GM12865 (cell line): Measurements from ENCODE around the gene COL12A1.

ENCODE experiments used
- DNase-seq: peaks from one replicate; pipeline ENCODE4 v3.0.0; 2010; ENCODE audit warnings: low read depth
- H3K4me3 ChIP-seq: 2 replicates; pipeline ENCODE4 v1.5.1; 2011; ENCODE audit warnings: mild to moderate bottlenecking, low read depth, low read length, control low read depth
- TF ChIP-seq, protein P1 (sequence below): IDR thresholded peaks from 2 replicates; pipeline ENCODE4 v1.5.1; 2011; ENCODE audit warnings: low read length, control low read depth, low read depth, inconsistent platforms; ENCODE audit not compliant: insufficient read depth; ENCODE audit errors: missing control alignments

Gene COL12A1

DNA sequence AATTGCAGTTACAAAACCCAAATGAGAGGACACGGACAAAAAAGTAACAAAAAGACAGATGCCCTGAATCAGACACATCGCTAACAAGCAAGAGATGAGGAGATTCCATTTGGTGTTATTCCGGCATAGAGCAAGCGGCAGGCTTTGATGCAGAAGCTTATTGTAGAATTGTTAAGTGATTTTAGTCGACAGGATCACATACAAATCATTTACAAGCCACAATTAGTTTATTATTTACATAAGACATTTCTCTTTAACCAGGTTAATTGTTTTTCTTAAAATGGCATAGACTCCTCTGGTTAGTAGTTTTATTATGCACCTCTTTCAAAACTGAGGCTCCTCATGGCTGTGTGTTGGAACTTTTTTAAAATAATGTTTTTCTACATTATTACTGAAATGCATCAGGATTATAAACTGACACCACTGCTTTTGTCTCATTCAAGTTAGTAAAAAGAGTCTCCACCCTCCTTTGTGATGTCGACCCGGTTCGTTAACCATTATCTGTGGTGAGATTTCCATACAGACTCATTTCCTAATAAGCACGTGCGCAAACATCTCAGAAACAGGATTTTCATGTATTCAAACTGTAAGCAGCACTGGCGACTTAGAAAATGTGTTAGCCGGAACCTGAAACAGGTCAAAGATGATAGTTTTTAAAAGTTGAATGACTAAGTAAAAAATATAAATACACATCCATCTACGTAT, 119.8 kb downstream of the COL12A1 start:
- no peak for DNase-seq
- TF ChIP-seq, protein P1, sequence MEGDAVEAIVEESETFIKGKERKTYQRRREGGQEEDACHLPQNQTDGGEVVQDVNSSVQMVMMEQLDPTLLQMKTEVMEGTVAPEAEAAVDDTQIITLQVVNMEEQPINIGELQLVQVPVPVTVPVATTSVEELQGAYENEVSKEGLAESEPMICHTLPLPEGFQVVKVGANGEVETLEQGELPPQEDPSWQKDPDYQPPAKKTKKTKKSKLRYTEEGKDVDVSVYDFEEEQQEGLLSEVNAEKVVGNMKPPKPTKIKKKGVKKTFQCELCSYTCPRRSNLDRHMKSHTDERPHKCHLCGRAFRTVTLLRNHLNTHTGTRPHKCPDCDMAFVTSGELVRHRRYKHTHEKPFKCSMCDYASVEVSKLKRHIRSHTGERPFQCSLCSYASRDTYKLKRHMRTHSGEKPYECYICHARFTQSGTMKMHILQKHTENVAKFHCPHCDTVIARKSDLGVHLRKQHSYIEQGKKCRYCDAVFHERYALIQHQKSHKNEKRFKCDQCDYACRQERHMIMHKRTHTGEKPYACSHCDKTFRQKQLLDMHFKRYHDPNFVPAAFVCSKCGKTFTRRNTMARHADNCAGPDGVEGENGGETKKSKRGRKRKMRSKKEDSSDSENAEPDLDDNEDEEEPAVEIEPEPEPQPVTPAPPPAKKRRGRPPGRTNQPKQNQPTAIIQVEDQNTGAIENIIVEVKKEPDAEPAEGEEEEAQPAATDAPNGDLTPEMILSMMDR, result no peak
- H3K4me3 ChIP-seq, result no peak overlapping the region

DNA sequence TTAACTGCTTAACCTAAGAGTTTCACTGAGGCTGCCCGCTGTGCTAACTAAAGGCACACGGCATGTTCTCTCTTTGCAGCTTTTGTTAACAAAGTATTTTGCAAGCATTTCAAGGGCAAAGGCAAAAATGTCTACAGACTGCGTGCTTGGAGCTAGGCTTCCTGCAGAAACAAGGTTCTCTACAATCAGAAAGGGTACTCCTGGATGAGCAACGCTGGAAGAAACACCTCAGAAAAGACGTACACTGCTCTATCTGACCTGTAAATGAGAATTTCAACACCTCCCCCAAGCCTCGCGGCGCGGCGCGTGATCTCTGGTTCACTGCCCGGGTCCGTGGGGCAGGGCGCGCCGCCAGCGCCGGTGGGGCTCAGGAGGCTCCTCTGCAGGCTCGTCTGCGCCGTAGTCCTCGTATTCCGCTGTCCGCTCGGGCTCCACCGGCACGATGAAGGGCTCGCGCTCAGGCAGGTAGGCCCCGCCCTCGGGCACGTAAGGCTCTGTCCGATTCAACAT, 120.9 kb downstream of the COL12A1 start:
- TF ChIP-seq, protein P1, result no peak
- DNase-seq, result no peak
- H3K4me3 ChIP-seq, result no peak overlapping the region

DNA sequence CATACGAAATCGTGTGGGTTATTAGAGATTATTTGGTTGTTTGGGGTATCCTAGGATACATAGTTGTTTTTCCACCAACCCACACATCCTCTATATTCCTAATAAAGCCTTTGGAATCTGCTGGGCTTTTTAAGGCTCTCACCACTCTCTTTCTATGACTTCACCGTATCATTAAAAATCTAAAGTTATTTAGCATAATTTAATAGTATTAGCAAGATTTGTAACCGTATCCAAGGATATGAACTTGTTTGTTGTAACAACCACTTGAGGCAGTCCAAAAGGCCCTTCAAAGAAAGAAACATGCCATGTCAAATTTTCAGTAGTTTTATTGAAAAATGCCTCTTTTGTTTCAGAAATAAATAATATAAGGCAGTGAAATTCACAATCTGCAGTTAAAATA, 121.8 kb downstream of the COL12A1 start:
- H3K4me3 ChIP-seq, result no peak overlapping the region
- TF ChIP-seq, protein P1, result no peak
- no peak for DNase-seq

DNA sequence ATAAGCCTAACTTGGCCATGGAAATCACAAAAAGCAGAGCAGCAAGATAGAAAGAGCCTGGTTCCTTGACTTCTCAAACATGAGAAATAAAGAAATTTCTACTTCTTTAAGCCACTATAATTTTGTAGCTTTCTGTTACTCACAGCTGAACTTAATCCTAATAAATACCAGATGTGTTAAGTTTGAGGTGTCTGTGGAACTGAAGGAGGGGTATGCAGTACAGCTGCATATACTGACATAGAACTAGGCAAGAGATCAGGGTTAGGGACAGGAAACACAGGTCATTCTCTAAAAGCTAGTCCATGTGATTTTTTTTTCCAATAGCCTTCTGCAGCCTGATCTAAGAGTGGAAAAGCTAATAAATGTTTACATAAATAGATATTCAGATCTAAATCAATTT, 123.9 kb downstream of the COL12A1 start:
- TF ChIP-seq, protein P1, result no peak
- no peak overlapping the region for H3K4me3 ChIP-seq
- no peak for DNase-seq

DNA sequence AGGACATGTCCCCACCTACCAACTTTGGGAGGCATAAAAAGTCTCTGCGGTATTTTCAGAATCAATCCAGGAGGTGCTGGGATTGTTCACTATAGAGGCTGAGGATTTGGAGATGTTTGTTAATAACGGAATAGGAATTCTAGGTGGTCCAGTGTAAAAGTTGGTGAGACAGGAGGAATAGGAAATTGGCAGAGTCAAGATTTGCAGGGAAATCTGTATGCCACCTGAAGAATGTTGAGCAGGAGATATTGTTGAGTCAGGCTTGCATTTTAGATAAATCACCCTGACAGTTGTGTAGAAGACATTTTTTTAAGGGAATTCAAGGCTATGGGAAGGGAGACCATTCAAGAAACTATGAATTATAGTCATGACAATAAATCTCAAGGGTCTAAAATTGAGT, 124.8 kb downstream of the COL12A1 start:
- H3K4me3 ChIP-seq, result no peak overlapping the region
- TF ChIP-seq, protein P1, result no peak
- no peak for DNase-seq

DNA sequence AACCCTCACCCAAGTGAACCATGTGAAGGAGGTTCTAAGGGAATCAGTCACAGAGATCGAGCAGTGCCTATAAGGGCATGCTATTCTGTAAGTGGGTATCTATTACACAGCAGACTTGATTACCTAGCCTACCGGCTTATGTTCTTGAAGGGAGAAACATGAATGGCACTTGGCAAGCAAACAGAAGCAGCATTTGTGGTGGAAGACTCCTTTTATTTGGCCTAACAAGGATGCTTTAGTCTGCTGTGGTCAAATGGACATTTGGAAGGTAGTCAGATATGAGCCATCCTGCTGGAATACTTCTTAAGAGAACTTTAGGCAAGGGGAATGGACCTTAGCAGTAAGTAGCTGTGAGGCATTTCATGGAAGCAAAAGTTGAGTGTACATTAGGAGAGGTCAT, 126.3 kb downstream of the COL12A1 start:
- DNase-seq, result no peak
- no peak overlapping the region for H3K4me3 ChIP-seq
- TF ChIP-seq, protein P1, result no peak

DNA sequence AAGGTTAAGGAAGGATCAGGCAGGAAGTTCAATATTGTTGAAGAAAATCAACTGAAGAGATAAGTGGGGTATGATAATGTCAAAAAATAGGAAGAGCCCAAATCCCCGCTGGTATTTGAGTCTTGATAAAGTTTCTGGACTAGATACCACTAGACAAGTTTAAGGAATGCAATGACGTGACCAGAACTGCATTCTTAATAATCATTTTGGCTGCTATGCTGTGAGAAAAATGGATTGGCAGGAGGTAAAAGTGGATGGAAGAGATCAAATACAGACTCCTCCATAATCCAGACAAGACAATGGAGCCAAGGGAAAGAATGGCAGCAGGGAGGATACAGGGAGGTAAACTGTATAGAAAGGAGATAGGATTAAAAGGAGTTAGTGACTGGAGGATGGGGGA, 128.2 kb downstream of the COL12A1 start:
- TF ChIP-seq, protein P1, result no peak
- H3K4me3 ChIP-seq, result no peak overlapping the region
- no peak for DNase-seq
